Measurements from ENCODE around the gene ANKS1B. TPM values are rescaled to one million over a fixed set of nuclear protein-coding genes. Genes with fewer than 3 reads are reported as not detected.

ANKS1B gene
- total and polyA plus RNA-seq, 10 of the 15 experiments (the other 5 are each of a cell fraction or from before 2014, with no cell fraction given): 0.16 to 1.3 (median 0.82) TPM; not detected in 7

GRCh38 chr12:99959549-99960170 is 25.1 kb downstream of the ANKS1B start:
- no peaks in the 10 kb centered on the region for H3K79me2 ChIP-seq (ENCODE audit: control insufficient read depth, insufficient read depth, low read length)
- ChIA-PET SMC1A (ENCODE audit: uncharacterized antibody, unreplicated experiment) (no interaction called here), CTCF (interaction anchor here (0.6 kb wide), 1 partner anchor 772 kb away, joined by 3 read pairs; no protein-coding TSS in a partner anchor), RAD21 (ENCODE audit: unreplicated experiment) (no interaction called here), POLR2A (no interaction called here)
- intact Hi-C loops (cut with micrococcal nuclease; ENCODE audit: unreplicated experiment): no loop called here
- 30% methylated on average over 4 of the region's 4 CpGs for WGBS (ENCODE audit: insufficient coverage, insufficient replicate concordance, low lambda C conversion rate, missing lambda C conversion rate)
- H3K27ac ChIP-seq (ENCODE audit: control insufficient read depth, insufficient read depth): no peak overlapping the region
- ATAC-seq (no peak), FAIRE-seq (no peak), DNase-seq (ENCODE audit: low read depth, low spot score) (no peak)
- H2AFZ ChIP-seq (ENCODE audit: control insufficient read depth, low read depth, low read length): no peak overlapping the region
- H3K9ac ChIP-seq (ENCODE audit: control insufficient read depth, insufficient read depth, low read length): no peak overlapping the region
- H3K9me3 ChIP-seq (replicated peaks; ENCODE audit: control insufficient read depth, insufficient read depth, low read length): no peaks in the 10 kb centered on the region
- H3K27me3 ChIP-seq (replicated peaks in 1 of 2; ENCODE audit: control insufficient read depth in 2 of 2, insufficient read depth in 2 of 2, low read length in 1 of 2): no peaks in the 10 kb centered on the region
- H3K4me2 ChIP-seq (ENCODE audit: control insufficient read depth, insufficient read depth): no peak overlapping the region
- H4K20me1 ChIP-seq (ENCODE audit: control insufficient read depth, insufficient read depth): no peaks in the 10 kb centered on the region
- no peaks in the 10 kb centered on the region for H3K4me1 ChIP-seq (ENCODE audit: control insufficient read depth, insufficient read depth, low read length)
- in situ Hi-C loops (cut with MboI): no loop called here
- TF ChIP-seq, protein P1, sequence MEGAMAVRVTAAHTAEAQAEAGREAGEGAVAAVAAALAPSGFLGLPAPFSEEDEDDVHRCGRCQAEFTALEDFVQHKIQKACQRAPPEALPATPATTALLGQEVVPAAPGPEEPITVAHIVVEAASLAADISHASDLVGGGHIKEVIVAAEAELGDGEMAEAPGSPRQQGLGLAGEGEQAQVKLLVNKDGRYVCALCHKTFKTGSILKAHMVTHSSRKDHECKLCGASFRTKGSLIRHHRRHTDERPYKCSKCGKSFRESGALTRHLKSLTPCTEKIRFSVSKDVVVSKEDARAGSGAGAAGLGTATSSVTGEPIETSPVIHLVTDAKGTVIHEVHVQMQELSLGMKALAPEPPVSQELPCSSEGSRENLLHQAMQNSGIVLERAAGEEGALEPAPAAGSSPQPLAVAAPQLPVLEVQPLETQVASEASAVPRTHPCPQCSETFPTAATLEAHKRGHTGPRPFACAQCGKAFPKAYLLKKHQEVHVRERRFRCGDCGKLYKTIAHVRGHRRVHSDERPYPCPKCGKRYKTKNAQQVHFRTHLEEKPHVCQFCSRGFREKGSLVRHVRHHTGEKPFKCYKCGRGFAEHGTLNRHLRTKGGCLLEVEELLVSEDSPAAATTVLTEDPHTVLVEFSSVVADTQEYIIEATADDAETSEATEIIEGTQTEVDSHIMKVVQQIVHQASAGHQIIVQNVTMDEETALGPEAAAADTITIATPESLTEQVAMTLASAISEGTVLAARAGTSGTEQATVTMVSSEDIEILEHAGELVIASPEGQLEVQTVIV (IDR thresholded peaks at IDR 0.05; ENCODE audit: borderline replicate concordance, partially characterized antibody): no peak
- TF ChIP-seq BRCA1 (IDR thresholded peaks at IDR 0.05; ENCODE audit: low read depth, low read length) (no peak), CREB1 (IDR thresholded peaks at IDR 0.05; ENCODE audit: low read depth) (no peak), NFXL1 (IDR thresholded peaks at IDR 0.05; ENCODE audit: borderline replicate concordance) (no peak), MTA2 (IDR thresholded peaks at IDR 0.05; ENCODE audit: low read depth) (no peak), MEF2A (IDR thresholded peaks at IDR 0.05; ENCODE audit: insufficient read depth, low read depth, low read length) (no peak), CUX1 (IDR thresholded peaks at IDR 0.05; ENCODE audit: insufficient replicate concordance, low read depth, low read length) (no peak)
- TF ChIP-seq, protein P2, sequence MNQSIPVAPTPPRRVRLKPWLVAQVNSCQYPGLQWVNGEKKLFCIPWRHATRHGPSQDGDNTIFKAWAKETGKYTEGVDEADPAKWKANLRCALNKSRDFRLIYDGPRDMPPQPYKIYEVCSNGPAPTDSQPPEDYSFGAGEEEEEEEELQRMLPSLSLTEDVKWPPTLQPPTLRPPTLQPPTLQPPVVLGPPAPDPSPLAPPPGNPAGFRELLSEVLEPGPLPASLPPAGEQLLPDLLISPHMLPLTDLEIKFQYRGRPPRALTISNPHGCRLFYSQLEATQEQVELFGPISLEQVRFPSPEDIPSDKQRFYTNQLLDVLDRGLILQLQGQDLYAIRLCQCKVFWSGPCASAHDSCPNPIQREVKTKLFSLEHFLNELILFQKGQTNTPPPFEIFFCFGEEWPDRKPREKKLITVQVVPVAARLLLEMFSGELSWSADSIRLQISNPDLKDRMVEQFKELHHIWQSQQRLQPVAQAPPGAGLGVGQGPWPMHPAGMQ (IDR thresholded peaks at IDR 0.05; ENCODE audit: borderline replicate concordance): no peak
- BruUV-seq (replicated peaks): no TSS peak
- H3K36me3 ChIP-seq (ENCODE audit: control insufficient read depth in 2 of 2, insufficient read depth in 2 of 2, low read length in 1 of 2): no peaks in the 10 kb centered on the region
- H3K4me3 ChIP-seq: no peak overlapping the region
